Stimulated activated CD8-positive, alpha-beta memory T cell treated with anti-CD3 and anti-CD28 coated beads, Interleukin-12 subunit alpha, Interleukin-12 subunit beta, amount 100 ng/mL, for 4 hours (primary cell): Measurements from ENCODE around the gene PPIL3.
"Not testable (repeated sequence)": the region's sequence is repeated elsewhere in the genome, so short reads cannot be mapped to it uniquely, and the experiment has no call there.

Experiments used
- DNase-seq: peaks from one replicate; pipeline ENCODE4 v3.0.0-alpha.2; 2020; ENCODE audit warnings: low read depth

Gene PPIL3

GRCh38 chr2:200888704-200889625, at the start of gene PPIL3, which contains the start of gene NIF3L1:
Gene PPIL3, minus strand, starts transcription at chr2:200889077. Its CDS starts 1,462 bp downstream, at chr2:200887615.
Gene NIF3L1, plus strand, starts transcription at chr2:200889371. Its CDS starts 2,573 bp downstream, at chr2:200891944.
- DNase-seq = peak; percentile 93

- no peak for DNase-seq
These were observed 42.2 kb upstream of the PPIL3 start for GRCh38 chr2:200930947-200931626.

- no peak for DNase-seq
These were observed 40.7 kb upstream of the PPIL3 start for GRCh38 chr2:200929334-200930249.

GRCh38 chr2:200922439-200922838, 33.6 kb upstream of the PPIL3 start:
- DNase-seq = no peak

- no peak for DNase-seq
These were observed 24.8 kb upstream of the PPIL3 start for GRCh38 chr2:200913654-200914053.

GRCh38 chr2:200909958-200910357, 21.1 kb upstream of the PPIL3 start:
- DNase-seq = no peak

GRCh38 chr2:200905618-200906296, 16.9 kb upstream of the PPIL3 start:
- DNase-seq = no peak

- peak; percentile 25 for DNase-seq
These were observed 12.7 kb upstream of the PPIL3 start for GRCh38 chr2:200901459-200902072.

GRCh38 chr2:200899482-200899881, 10.6 kb upstream of the PPIL3 start:
- no peak for DNase-seq

- DNase-seq = not testable (repeated sequence)
These were observed 7.1 kb downstream of the PPIL3 start for GRCh38 chr2:200881715-200882249.

- DNase-seq = no peak
These were observed 10.5 kb downstream of the PPIL3 start for GRCh38 chr2:200878289-200878880.

GRCh38 chr2:200877443-200877842, 11.4 kb downstream of the PPIL3 start:
- DNase-seq = no peak

- DNase-seq = no peak
These were observed 15.3 kb downstream of the PPIL3 start for GRCh38 chr2:200873560-200873959.

- no peak for DNase-seq
These were observed 17.7 kb downstream of the PPIL3 start for GRCh38 chr2:200871151-200871550.

GRCh38 chr2:200869014-200869413, 19.9 kb downstream of the PPIL3 start:
- no peak for DNase-seq

- DNase-seq = peak; percentile 97
These were observed 24.5 kb downstream of the PPIL3 start, which contains the start of gene CLK1 for GRCh38 chr2:200864176-200865034. Gene CLK1, minus strand, starts transcription at chr2:200864658. Its CDS starts 2,796 bp downstream, at chr2:200861862.

- no peak for DNase-seq
These were observed 25.1 kb downstream of the PPIL3 start for GRCh38 chr2:200863782-200864175.

- peak; percentile 24 for DNase-seq
These were observed 26.3 kb downstream of the PPIL3 start for GRCh38 chr2:200862532-200863000.

GRCh38 chr2:200861617-200862155, 27.2 kb downstream of the PPIL3 start:
- no peak for DNase-seq
